H1 (cell line): ENCODE results near the gene AKR7A2. TPM values are rescaled to one million over a fixed set of nuclear protein-coding genes. Genes with fewer than 3 reads are reported as not detected.
"Not testable (repeated sequence)": the region's sequence is repeated elsewhere in the genome, so short reads cannot be mapped to it uniquely, and the experiment has no call there.

Experiments
- CTCF ChIA-PET: fragments of 300-600 bp; sonication (Branson Sonifier 250); formaldehyde crosslinking; loops from one replicate; lab custom pipeline; 2021; ENCODE audit not compliant: partially characterized antibody; lab: Charles Lee
- POLR2A ChIA-PET: fragments of 300-600 bp; sonication (Branson Sonifier 250); formaldehyde crosslinking; loops from one replicate; lab custom pipeline; 2021; ENCODE audit warnings: inconsistent platforms; ENCODE audit not compliant: partially characterized antibody; lab: Charles Lee
- DNase-seq, 2 experiments: peaks; one replicate each; pipeline versions ENCODE4 v3.0.0 to v3.0.0-alpha.2; 2010 to 2022; ENCODE audit warnings: low spot score in 2 of 2, low read depth in 1 of 2, mixed read lengths in 1 of 2
- FAIRE-seq: peaks from 2 replicates; lab custom pipeline; 2011; peaks lifted over from hg19 to GRCh38; lab: Jason Lieb, UNC
- H2AFZ ChIP-seq: 2 replicates; pipeline ENCODE4 v1.8.1; 2012; ENCODE audit warnings: low read length, inconsistent platforms
- H2AK5ac ChIP-seq: 2 replicates; pipeline ENCODE4 v1.6.1; 2013; ENCODE audit warnings: low read depth, low read length
- H2BK120ac ChIP-seq: replicated peaks from 2 replicates; pipeline ENCODE3; 2013; ENCODE audit warnings: low read depth, low read length, inconsistent platforms
- H2BK12ac ChIP-seq: 2 replicates; pipeline ENCODE4 v1.6.1; 2013; ENCODE audit warnings: low read depth, low read length
- H2BK15ac ChIP-seq: 2 replicates; pipeline ENCODE4 v1.6.1; 2013; ENCODE audit warnings: low read length
- H2BK20ac ChIP-seq: 2 replicates; pipeline ENCODE4 v1.6.1; 2013; ENCODE audit warnings: low read length
- H2BK5ac ChIP-seq: 2 replicates; pipeline ENCODE4 v1.6.1; 2013; ENCODE audit warnings: low read depth, low read length
- H3K14ac ChIP-seq: 2 replicates; pipeline ENCODE4 v1.6.1; 2013; ENCODE audit warnings: inconsistent platforms; ENCODE audit not compliant: insufficient read length
- H3K18ac ChIP-seq: 2 replicates; pipeline ENCODE4 v1.6.1; 2013; ENCODE audit warnings: low read length; ENCODE audit errors: extremely low read depth
- H3K23ac ChIP-seq: 2 replicates; pipeline ENCODE4 v1.6.1; 2013; ENCODE audit warnings: inconsistent platforms; ENCODE audit not compliant: insufficient read length
- H3K23me2 ChIP-seq: 2 replicates; pipeline ENCODE4 v1.6.1; 2013; ENCODE audit warnings: low read depth, low read length
- H3K27ac ChIP-seq: 2 replicates; pipeline ENCODE4 v1.6.1; 2011; ENCODE audit warnings: low read depth, low read length, inconsistent platforms
- H3K27me3 ChIP-seq, 4 experiments: replicated peaks in 1 of 4; 1 replicate in 1 of 4; 2 replicates in 3 of 4; pipeline versions ENCODE4 v1.6.1 to v1.8.1; 2011 to 2013; ENCODE audit warnings: low read length in 3 of 4, mild to moderate bottlenecking in 3 of 4, inconsistent platforms in 2 of 4, mixed read lengths in 2 of 4, moderate library complexity in 1 of 4; ENCODE audit not compliant: control insufficient read depth in 3 of 4, insufficient read depth in 3 of 4; ENCODE audit errors: extremely low read depth in 1 of 4
- H3K36me3 ChIP-seq, 4 experiments: 2 replicates each; pipeline versions ENCODE4 v1.6.1 to v1.8.1; 2011 to 2013; ENCODE audit warnings: mild to moderate bottlenecking in 4 of 4, low read length in 3 of 4, moderate library complexity in 2 of 4, control low read depth in 1 of 4, inconsistent platforms in 1 of 4; ENCODE audit not compliant: insufficient read depth in 4 of 4, control insufficient read depth in 2 of 4
- H3K4ac ChIP-seq: replicated peaks from 2 replicates; pipeline ENCODE3; 2013; ENCODE audit warnings: low read length, low read depth, mixed read lengths, inconsistent platforms; ENCODE audit not compliant: insufficient read length
- H3K4me1 ChIP-seq, 4 experiments: replicated peaks in 1 of 4; 1 replicate in 1 of 4; 2 replicates in 3 of 4; pipeline versions ENCODE4 v1.6.1 to v1.8.1; 2011 to 2013; ENCODE audit warnings: low read length in 3 of 4, inconsistent platforms in 2 of 4, mixed read lengths in 1 of 4; ENCODE audit not compliant: insufficient read depth in 4 of 4, control insufficient read depth in 3 of 4
- H3K4me2 ChIP-seq, 2 experiments: 2 replicates each; pipeline versions ENCODE4 v1.6.1 to v1.8.1; 2011 to 2013; ENCODE audit warnings: low read depth in 2 of 2, low read length in 2 of 2, control low read depth in 1 of 2, inconsistent platforms in 1 of 2, mild to moderate bottlenecking in 1 of 2; ENCODE audit not compliant: insufficient read depth in 1 of 2
- H3K4me3 ChIP-seq, 4 experiments: fragments of 200-600, 300-600 bp in 1 of 4; sonication (generic), shearing (Covaris generic), sonication (Bioruptor Twin) in 1 of 4; 2 replicates each; pipeline versions ENCODE4 v1.5.1 to v1.8.1; 2011 to 2016; ENCODE audit warnings: low read length in 4 of 4, low read depth in 3 of 4, control low read depth in 2 of 4, inconsistent platforms in 2 of 4, mild to moderate bottlenecking in 2 of 4, mixed read lengths in 1 of 4, moderate library complexity in 1 of 4; ENCODE audit not compliant: insufficient read depth in 2 of 4; ENCODE audit errors: extremely low read depth in 1 of 4
- H3K56ac ChIP-seq: replicated peaks from 2 replicates; pipeline ENCODE3; 2013; ENCODE audit warnings: low read depth, mild to moderate bottlenecking, mixed read lengths, low read length, inconsistent platforms; ENCODE audit not compliant: insufficient read length
- H3K79me1 ChIP-seq: 2 replicates; pipeline ENCODE4 v1.6.1; 2013; ENCODE audit warnings: low read depth, low read length, control low read depth
- H3K79me2 ChIP-seq, 2 experiments: 2 replicates each; pipeline versions ENCODE4 v1.6.1 to v1.8.1; 2012 to 2013; ENCODE audit warnings: low read length in 2 of 2, mild to moderate bottlenecking in 2 of 2, inconsistent platforms in 1 of 2; ENCODE audit not compliant: insufficient read depth in 2 of 2, control insufficient read depth in 1 of 2
- H3K9ac ChIP-seq, 4 experiments: replicated peaks in 1 of 4; 1 replicate in 1 of 4; 2 replicates in 3 of 4; pipeline versions ENCODE4 v1.6.1 to v1.8.1; 2011 to 2013; ENCODE audit warnings: low read depth in 3 of 4, low read length in 3 of 4, control low read depth in 2 of 4, mild to moderate bottlenecking in 2 of 4, moderate library complexity in 2 of 4, inconsistent platforms in 1 of 4; ENCODE audit errors: extremely low read depth in 1 of 4
- H3K9me3 ChIP-seq, 2 experiments: 2 replicates each; pipeline versions ENCODE4 v1.6.1 to v1.8.1; 2012 to 2013; ENCODE audit warnings: mild to moderate bottlenecking in 2 of 2, moderate library complexity in 2 of 2, control low read depth in 1 of 2, inconsistent platforms in 1 of 2, low read depth in 1 of 2, low read length in 1 of 2, mixed read lengths in 1 of 2; ENCODE audit not compliant: insufficient read depth in 2 of 2
- H4K20me1 ChIP-seq, 2 experiments: replicated peaks in 1 of 2; 2 replicates each; pipeline versions ENCODE3 to v1.8.1; 2011 to 2013; ENCODE audit warnings: inconsistent platforms in 2 of 2, low read length in 2 of 2, mild to moderate bottlenecking in 1 of 2; ENCODE audit not compliant: insufficient read depth in 2 of 2, control insufficient read depth in 1 of 2
- H4K5ac ChIP-seq: 2 replicates; pipeline ENCODE4 v1.6.1; 2013; ENCODE audit warnings: low read length, low read depth, mixed read lengths, inconsistent platforms; ENCODE audit not compliant: insufficient read length
- H4K8ac ChIP-seq: 2 replicates; pipeline ENCODE4 v1.8.0; 2013; ENCODE audit warnings: mild to moderate bottlenecking, moderate library complexity, low read length, inconsistent platforms; ENCODE audit not compliant: insufficient read depth; ENCODE audit errors: extremely low read depth
- H4K91ac ChIP-seq: replicated peaks from 2 replicates; pipeline ENCODE3; 2013; ENCODE audit warnings: low read length, mixed read lengths, inconsistent platforms; ENCODE audit not compliant: insufficient read length
- WGBS, 2 experiments: shearing (Covaris generic) in 1 of 2; methylation state at CpG; one replicate each; pipeline versions ENCODE4 v1.1.6 to v1.1.7; 2013 to 2015; ENCODE audit warnings: low lambda C conversion rate in 2 of 2, mixed read lengths in 2 of 2, inconsistent platforms in 1 of 2, low coverage in 1 of 2, missing lambda C conversion rate in 1 of 2; ENCODE audit not compliant: insufficient replicate concordance in 2 of 2, insufficient coverage in 1 of 2, insufficient read length in 1 of 2; ENCODE audit errors: extremely low coverage in 1 of 2, missing lambda C conversion rate in 1 of 2; 5-methylcytosine and 5-hydroxymethylcytosine counted together
- polyA plus RNA-seq, 7 experiments: library from polyadenylated mRNA; depleted of rRNA in 3 of 7; stranded (reverse) in 5 of 7; unstranded in 2 of 7; fragments of >200 nt in 5 of 7; fragments of 200-250 nt in 2 of 7; gene quantifications; 1 replicate in 5 of 7; 2 replicates in 1 of 7; 4 replicates in 1 of 7; pipeline versions ENCODE4 v1.2.1 to v1.2.3, GENCODE V29; 2011 to 2013; ENCODE audit warnings: missing spikeins in 2 of 7, mixed read lengths in 2 of 7
- total RNA-seq: library from RNA; stranded (reverse); fragmentation: NEBNext Ultra II Directional; extraction: Animal tissue kit (Norgen Biotek cat#: 25700); gene quantifications from 2 replicates; pipeline ENCODE4 v1.2.1, GENCODE V29; 2021

The AKR7A2 gene
- total and polyA plus RNA-seq, 2 of the 8 experiments (the other 6 are each of a cell fraction or from before 2014, with no cell fraction given), result 32.0 to 48.3 TPM

DNA sequence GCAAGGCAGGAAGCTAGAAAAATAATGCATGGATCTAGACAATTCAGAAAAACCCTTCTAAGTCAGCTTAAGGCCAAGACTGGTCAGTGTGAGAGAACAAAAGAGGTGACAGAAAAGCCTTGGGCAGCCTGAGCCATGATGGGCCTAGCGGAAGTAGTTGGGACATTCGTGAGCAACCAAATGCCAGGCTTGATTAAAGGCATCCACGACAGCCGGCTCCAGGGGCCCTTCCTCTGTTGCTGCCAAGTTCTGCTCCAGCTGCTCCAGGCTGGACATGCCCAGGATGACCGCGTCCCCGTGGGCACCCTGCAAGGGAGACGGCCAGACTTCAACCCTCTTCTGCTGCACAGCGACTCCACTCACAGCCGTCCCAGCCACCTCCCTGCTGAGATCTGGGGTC, 7.9 kb downstream of the AKR7A2 start:
- H2AFZ ChIP-seq, FAIRE-seq, H3K23me2 ChIP-seq, H2BK5ac ChIP-seq, H3K79me2 ChIP-seq, H3K18ac ChIP-seq, H3K27ac ChIP-seq, H3K79me1 ChIP-seq, H3K23ac ChIP-seq, H4K20me1 ChIP-seq, H2BK12ac ChIP-seq, H2BK20ac ChIP-seq, H4K91ac ChIP-seq, H3K4me1 ChIP-seq, H3K56ac ChIP-seq, H2AK5ac ChIP-seq, H3K4me2 ChIP-seq, H3K4me3 ChIP-seq, H4K5ac ChIP-seq, H3K27me3 ChIP-seq, POLR2A ChIA-PET, H2BK15ac ChIP-seq, H2BK120ac ChIP-seq, H3K9me3 ChIP-seq, H3K9ac ChIP-seq, DNase-seq, H3K14ac ChIP-seq, H4K8ac ChIP-seq, H3K4ac ChIP-seq: not testable (repeated sequence)
- H3K36me3 ChIP-seq, result peaks cover 5 to 30% (median 18%) of the 10 kb centered on the region in 4 experiments; a peak in 7 of 8 replicates
- 95% methylated on average over 7 of the region's 10 CpGs; no CpG with 5 or more reads in 1 of the 2 experiments for WGBS, 2 experiments
- CTCF ChIA-PET, result interaction anchor here (1.4 kb wide), 1 partner anchor 13 kb away, joined by 3 read pairs; no protein-coding TSS in a partner anchor
